ENCODE measurements around the gene ACOT12. TPM values are rescaled to one million over a fixed set of nuclear protein-coding genes. Genes with fewer than 3 reads are reported as not detected.

The ACOT12 gene
- total and polyA plus RNA-seq, 2 donors (not counting 1 experiment from before 2014, with no cell fraction given), result 2.0 to 4.3 TPM

DNA sequence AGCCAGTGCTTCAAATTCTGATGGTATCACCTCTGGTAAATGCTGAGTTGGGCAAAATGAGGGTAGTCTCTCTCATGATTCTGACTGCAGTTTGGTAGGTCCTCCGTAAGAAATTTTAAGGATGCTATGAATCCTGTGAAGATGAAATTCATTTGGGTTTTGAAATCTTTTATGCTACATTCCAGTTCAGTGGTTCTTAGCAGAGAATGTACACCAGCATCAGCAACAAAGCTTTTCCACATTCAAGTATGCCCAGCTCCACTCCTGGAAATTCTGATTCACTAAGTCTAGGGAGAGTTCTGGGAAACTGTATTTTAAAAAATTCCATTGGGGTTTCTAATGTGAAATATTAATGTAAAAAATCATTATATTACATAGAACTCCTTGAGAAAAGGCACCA, 33.6 kb upstream of the ACOT12 start:
- Histone ChIP-seq H3K9ac (ENCODE audit: insufficient read depth, low read length) (no peak overlapping the region), H2AFZ (ENCODE audit: low read length) (no peak overlapping the region), H3K4me3 (replicated peaks in 1 of 4; ENCODE audit: control extremely low read depth in 1 of 4, insufficient read depth in 1 of 4, low read depth in 3 of 4, low read length in 4 of 4) (no peak overlapping the region), H4K20me1 (ENCODE audit: control insufficient read depth, extremely low read depth, insufficient read depth, low read length) (no peaks in the 10 kb centered on the region), H3K27ac (ENCODE audit: insufficient read depth, low read length) (no peak overlapping the region), H3K9me3 (ENCODE audit: control insufficient read depth, insufficient read depth, low read depth, low read length) (no peaks in the 10 kb centered on the region), H3K4me1 (ENCODE audit: control insufficient read depth, extremely low read depth, insufficient read depth, low read length) (peaks cover 7% of the 10 kb centered on the region), H3K27me3 (ENCODE audit: control insufficient read depth, insufficient read depth, low read length) (no peaks in the 10 kb centered on the region), H3K36me3 (ENCODE audit: control insufficient read depth, insufficient read depth, low read length) (no peaks in the 10 kb centered on the region), H3K4me2 (ENCODE audit: extremely low read depth, insufficient read depth, low read length) (no peak overlapping the region), H3K79me2 (ENCODE audit: control insufficient read depth, insufficient read depth, low read length) (no peaks in the 10 kb centered on the region)
- no peak for TF ChIP-seq EZH2 (IDR thresholded peaks at IDR 0.05; ENCODE audit: low read length, missing control alignments)
- TF ChIP-seq, protein P1, sequence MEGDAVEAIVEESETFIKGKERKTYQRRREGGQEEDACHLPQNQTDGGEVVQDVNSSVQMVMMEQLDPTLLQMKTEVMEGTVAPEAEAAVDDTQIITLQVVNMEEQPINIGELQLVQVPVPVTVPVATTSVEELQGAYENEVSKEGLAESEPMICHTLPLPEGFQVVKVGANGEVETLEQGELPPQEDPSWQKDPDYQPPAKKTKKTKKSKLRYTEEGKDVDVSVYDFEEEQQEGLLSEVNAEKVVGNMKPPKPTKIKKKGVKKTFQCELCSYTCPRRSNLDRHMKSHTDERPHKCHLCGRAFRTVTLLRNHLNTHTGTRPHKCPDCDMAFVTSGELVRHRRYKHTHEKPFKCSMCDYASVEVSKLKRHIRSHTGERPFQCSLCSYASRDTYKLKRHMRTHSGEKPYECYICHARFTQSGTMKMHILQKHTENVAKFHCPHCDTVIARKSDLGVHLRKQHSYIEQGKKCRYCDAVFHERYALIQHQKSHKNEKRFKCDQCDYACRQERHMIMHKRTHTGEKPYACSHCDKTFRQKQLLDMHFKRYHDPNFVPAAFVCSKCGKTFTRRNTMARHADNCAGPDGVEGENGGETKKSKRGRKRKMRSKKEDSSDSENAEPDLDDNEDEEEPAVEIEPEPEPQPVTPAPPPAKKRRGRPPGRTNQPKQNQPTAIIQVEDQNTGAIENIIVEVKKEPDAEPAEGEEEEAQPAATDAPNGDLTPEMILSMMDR (conservative IDR thresholded peaks at IDR 0.05 in 1 of 2, IDR thresholded peaks at IDR 0.05 in 1 of 2; ENCODE audit: low read depth in 1 of 2, low read length in 2 of 2), result no peak
- DNase-seq (ENCODE audit: low read depth in 2 of 2), result peak in 1 of 2 donors; percentile 32

DNA sequence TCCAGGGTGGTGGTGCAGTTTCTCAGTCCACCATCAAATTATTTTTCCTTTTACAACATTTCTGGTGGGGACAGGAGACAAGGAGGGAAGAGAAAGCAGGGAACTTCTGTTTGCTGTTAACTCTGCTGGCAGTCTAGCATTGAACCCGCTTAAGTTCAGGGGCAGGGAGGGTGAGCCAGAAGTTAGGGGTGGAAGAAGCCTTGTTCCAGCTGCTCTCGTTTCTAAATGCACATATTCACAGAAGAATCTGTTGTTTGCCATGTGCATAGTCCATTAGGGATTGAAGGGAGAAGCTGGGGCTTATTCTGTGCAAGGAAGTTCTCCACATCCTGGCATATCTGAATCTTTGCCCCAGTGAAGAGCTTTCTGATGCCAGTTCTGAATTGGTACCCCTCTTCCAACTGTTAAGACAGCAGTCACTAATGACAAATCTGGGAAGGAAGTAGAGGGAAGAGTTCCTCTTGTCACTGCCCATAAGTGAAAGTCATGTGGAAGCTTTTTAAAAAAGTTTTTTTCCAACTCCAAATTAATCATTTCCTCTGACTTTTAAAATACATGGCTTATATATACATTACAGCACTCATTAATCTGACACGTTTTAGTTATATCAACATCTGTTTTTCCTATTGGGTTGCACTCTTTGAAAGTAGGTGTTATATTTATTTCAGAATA, 32.6 kb upstream of the ACOT12 start:
- Histone ChIP-seq H3K4me1 (ENCODE audit: control insufficient read depth, extremely low read depth, insufficient read depth, low read length) (peaks cover 16% of the 10 kb centered on the region), H3K4me2 (ENCODE audit: extremely low read depth, insufficient read depth, low read length) (no peak overlapping the region), H3K36me3 (ENCODE audit: control insufficient read depth, insufficient read depth, low read length) (no peaks in the 10 kb centered on the region), H3K9ac (ENCODE audit: insufficient read depth, low read length) (no peak overlapping the region), H4K20me1 (ENCODE audit: control insufficient read depth, extremely low read depth, insufficient read depth, low read length) (no peaks in the 10 kb centered on the region), H3K79me2 (ENCODE audit: control insufficient read depth, insufficient read depth, low read length) (no peaks in the 10 kb centered on the region), H3K4me3 (replicated peaks in 1 of 4; ENCODE audit: control extremely low read depth in 1 of 4, insufficient read depth in 1 of 4, low read depth in 3 of 4, low read length in 4 of 4) (no peak overlapping the region), H2AFZ (ENCODE audit: low read length) (peak overlapping the region; percentile 29), H3K27me3 (ENCODE audit: control insufficient read depth, insufficient read depth, low read length) (no peaks in the 10 kb centered on the region), H3K9me3 (ENCODE audit: control insufficient read depth, insufficient read depth, low read depth, low read length) (no peaks in the 10 kb centered on the region), H3K27ac (ENCODE audit: insufficient read depth, low read length) (peak overlapping the region; percentile 27)
- DNase-seq (ENCODE audit: low read depth in 2 of 2), result peak in 1 of 2 donors; percentile 36
- TF ChIP-seq, protein P1 (conservative IDR thresholded peaks at IDR 0.05 in 1 of 2, IDR thresholded peaks at IDR 0.05 in 1 of 2; ENCODE audit: low read depth in 1 of 2, low read length in 2 of 2), result no peak
- no peak for TF ChIP-seq EZH2 (IDR thresholded peaks at IDR 0.05; ENCODE audit: low read length, missing control alignments)

- H3K27me3 ChIP-seq (ENCODE audit: control insufficient read depth, insufficient read depth, low read length), result no peaks in the 10 kb centered on the region
- no peak overlapping the region for H3K4me3 ChIP-seq (replicated peaks in 1 of 4; ENCODE audit: control extremely low read depth in 1 of 4, insufficient read depth in 1 of 4, low read depth in 3 of 4, low read length in 4 of 4)
- TF ChIP-seq, protein P1 (conservative IDR thresholded peaks at IDR 0.05 in 1 of 2, IDR thresholded peaks at IDR 0.05 in 1 of 2; ENCODE audit: low read depth in 1 of 2, low read length in 2 of 2), result peak; percentile 15 to 32
- TF ChIP-seq EZH2 (IDR thresholded peaks at IDR 0.05; ENCODE audit: low read length, missing control alignments), result no peak
- H3K9ac ChIP-seq (ENCODE audit: insufficient read depth, low read length), result no peak overlapping the region
- no peaks in the 10 kb centered on the region for H3K36me3 ChIP-seq (ENCODE audit: control insufficient read depth, insufficient read depth, low read length)
- no peak overlapping the region for H2AFZ ChIP-seq (ENCODE audit: low read length)
- peak overlapping the region; percentile 27 for H3K27ac ChIP-seq (ENCODE audit: insufficient read depth, low read length)
- peak; percentile 47 to 74 for DNase-seq (ENCODE audit: low read depth in 2 of 2)
- H3K79me2 ChIP-seq (ENCODE audit: control insufficient read depth, insufficient read depth, low read length), result no peaks in the 10 kb centered on the region
- H3K9me3 ChIP-seq (ENCODE audit: control insufficient read depth, insufficient read depth, low read depth, low read length), result no peaks in the 10 kb centered on the region
- no peaks in the 10 kb centered on the region for H4K20me1 ChIP-seq (ENCODE audit: control insufficient read depth, extremely low read depth, insufficient read depth, low read length)
- H3K4me1 ChIP-seq (ENCODE audit: control insufficient read depth, extremely low read depth, insufficient read depth, low read length), result peaks cover 25% of the 10 kb centered on the region
- H3K4me2 ChIP-seq (ENCODE audit: extremely low read depth, insufficient read depth, low read length), result no peak overlapping the region
Observed at GRCh38 chr5:81425569-81425968, 31.6 kb upstream of the ACOT12 start.

All from fibroblast of lung (primary cell).